GM19193 (cell line): Measurements from ENCODE around the gene FZD4.

Experiments
- POLR2A ChIP-seq: IDR thresholded peaks from 4 replicates; pipeline ENCODE4 v1.6.1; 2011; ENCODE audit not compliant: insufficient read depth, insufficient read length; ENCODE audit errors: extremely low read depth

The FZD4 gene

GRCh38 chr11:86955361-86956120 lies at the start of gene FZD4:
Gene FZD4 (minus strand): TSS chr11:86955395. CDS start chr11:86955085, 310 bp downstream.
- TF ChIP-seq POLR2A = no peak

- no peak for TF ChIP-seq POLR2A
Observed at GRCh38 chr11:87002918-87003317, 47.7 kb upstream of the FZD4 start.

- TF ChIP-seq POLR2A = no peak
Observed at GRCh38 chr11:86999859-87000753, 44.9 kb upstream of the FZD4 start.

- TF ChIP-seq POLR2A = no peak
Observed at GRCh38 chr11:86999388-86999787, 44.2 kb upstream of the FZD4 start.

- no peak for TF ChIP-seq POLR2A
Observed at GRCh38 chr11:86996953-86997570, 41.9 kb upstream of the FZD4 start.

- TF ChIP-seq POLR2A = no peak
Observed at GRCh38 chr11:86993031-86993430, 37.8 kb upstream of the FZD4 start.

GRCh38 chr11:86991341-86991740 lies 36.1 kb upstream of the FZD4 start:
- no peak for TF ChIP-seq POLR2A

- no peak for TF ChIP-seq POLR2A
Observed at GRCh38 chr11:86990515-86990914, 35.3 kb upstream of the FZD4 start.

- no peak for TF ChIP-seq POLR2A
Observed at GRCh38 chr11:86990031-86990430, 34.8 kb upstream of the FZD4 start.

GRCh38 chr11:86988351-86988881 lies 33.2 kb upstream of the FZD4 start:
- no peak for TF ChIP-seq POLR2A

GRCh38 chr11:86987679-86988078 lies 32.5 kb upstream of the FZD4 start:
- TF ChIP-seq POLR2A = no peak

- TF ChIP-seq POLR2A = no peak
Observed at GRCh38 chr11:86984701-86985100, 29.5 kb upstream of the FZD4 start.

GRCh38 chr11:86983021-86983488 lies 27.9 kb upstream of the FZD4 start:
- TF ChIP-seq POLR2A = no peak

- no peak for TF ChIP-seq POLR2A
Observed at GRCh38 chr11:86981777-86982540, 26.8 kb upstream of the FZD4 start.
